Left renal cortex interstitium (tissue), 4 donors: ENCODE results near the gene EPB42. TPM values are rescaled to one million over a fixed set of nuclear protein-coding genes. Genes with fewer than 3 reads are reported as not detected.
A peak's percentile ranks its signal among the peaks of the same experiment; 100 is the strongest.
"Not testable (repeated sequence)": the region's sequence is repeated elsewhere in the genome, so short reads cannot be mapped to it uniquely, and the experiment has no call there.

Experiments used
- DNase-seq, 4 donors: peaks; one replicate each; pipeline ENCODE4 v3.0.0-alpha.2; 2013; ENCODE audit warnings: low read depth in 4 of 4, low spot score in 2 of 4, missing footprints in 1 of 4
- polyA plus RNA-seq, 4 donors: library from polyadenylated mRNA; unstranded; fragments of 120-200 nt; gene quantifications; one replicate each; pipeline ENCODE4 v1.2.1, GENCODE V29; 2013; ENCODE audit not compliant: insufficient read length in 4 of 4

EPB42 gene
- polyA plus RNA-seq, 4 donors: 0.95 to 5.1 (median 1.2) TPM

- no peak for DNase-seq
Observed at GRCh38 chr15:43190178-43190577, 30.6 kb downstream of the EPB42 start.

DNA sequence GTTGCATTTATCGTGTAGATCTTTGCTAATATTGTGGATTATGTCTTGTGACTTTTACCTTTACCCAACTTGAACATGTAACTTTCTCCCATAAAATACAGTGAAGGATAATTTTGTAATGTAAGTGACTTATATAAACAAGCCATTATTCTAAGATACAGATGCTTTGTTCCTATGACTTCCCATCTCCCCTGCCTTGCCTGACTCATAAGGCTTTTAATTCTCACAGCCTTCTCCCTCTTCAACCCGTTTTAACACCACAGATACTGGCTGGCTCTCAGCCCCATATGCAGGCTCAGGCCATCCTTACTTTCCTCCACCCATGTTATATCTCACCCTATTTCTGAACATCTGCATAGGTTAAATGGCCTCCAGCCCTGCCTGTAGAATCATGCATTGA is 31.5 kb downstream of the EPB42 start:
- no peak for DNase-seq

DNA sequence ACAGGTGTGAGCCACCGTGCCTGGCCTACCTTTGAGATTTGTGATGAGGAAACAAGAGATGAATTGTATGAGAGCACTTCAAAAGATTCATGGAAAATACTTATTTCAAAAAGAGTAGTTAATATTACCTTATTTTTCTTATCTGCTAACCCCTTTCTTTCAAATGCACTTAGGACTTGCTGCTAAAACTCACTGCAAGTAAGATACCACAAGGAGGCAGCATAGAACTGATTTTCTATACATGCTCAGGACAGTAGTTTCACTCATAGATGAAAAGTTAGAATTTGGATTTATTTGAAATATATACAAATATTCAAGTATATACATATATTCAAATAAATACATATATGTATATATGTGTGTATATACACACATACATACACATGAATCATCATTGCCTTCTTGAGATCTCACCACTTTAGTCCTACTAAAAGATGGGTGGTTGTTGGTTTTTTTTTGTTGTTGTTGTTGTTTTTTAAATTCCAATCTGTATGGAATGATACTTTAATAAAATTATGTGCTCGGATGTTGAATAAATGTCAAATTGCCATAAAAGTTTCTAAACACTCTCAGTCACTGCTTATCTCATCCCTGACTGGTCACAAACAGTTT is 33.2 kb downstream of the EPB42 start:
- no peak for DNase-seq

DNA sequence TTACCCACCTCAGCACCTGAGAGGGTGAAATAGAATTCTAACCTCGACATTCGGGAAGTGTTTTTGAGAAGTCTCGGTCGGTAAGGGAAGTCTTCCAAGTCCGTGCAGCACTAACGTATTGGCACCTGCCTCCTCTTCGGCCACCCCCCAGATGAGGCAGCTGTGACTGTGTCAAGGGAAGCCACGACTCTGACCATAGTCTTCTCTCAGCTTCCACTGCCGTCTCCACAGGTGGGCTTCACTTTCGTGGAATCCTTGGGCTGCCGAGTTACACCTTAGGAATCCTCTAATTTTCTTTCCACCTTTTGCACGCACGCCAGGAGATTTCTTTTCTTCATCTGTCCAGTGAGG is 34.8 kb downstream of the EPB42 start:
- DNase-seq: no peak

DNA sequence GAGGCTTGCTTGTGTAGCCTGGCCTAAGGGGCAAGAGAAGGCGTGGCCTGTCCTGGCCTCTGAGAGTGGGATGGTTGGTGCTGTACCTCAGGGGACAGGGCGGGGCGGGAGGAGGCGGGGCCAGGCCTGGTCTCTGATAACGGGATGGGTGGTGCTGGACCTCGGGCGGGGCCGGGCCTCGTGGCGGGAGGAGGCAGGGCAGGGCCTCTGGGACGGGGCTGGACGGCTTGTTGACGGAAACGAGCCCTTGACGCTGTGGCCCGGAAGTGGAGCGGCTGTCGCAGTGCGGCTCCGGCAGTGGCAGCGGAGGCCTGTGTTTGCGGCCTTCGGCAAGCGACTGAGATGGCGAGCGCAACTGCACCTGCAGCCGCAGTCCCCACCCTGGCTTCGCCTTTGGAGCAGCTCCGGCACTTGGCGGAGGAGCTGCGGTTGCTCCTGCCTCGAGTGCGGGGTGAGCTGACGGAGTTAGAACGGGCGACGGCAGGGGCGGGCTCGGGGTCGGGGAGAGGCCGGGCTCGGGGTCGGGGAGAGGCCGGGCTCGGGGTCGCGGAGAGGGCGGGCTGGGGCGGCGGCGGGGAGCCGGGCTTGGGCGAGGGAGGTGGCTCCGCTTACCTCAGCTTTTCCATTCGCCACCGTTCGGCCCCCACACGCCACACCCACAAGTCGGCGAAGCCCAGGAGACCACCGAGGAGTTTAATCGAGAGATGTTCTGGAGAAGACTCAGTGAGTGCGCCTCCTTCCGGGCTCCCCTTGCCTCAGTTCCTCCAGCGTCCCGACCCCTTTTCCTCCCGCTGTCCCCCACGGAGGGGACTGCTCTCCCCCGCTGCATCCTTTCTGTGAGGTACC is 35.4 kb downstream of the EPB42 start, which contains the start of gene CCNDBP1:
CCNDBP1 (plus strand) TSS at position 247 of the 846 bp plus-strand sequence; CDS start at position 343, 96 bp downstream.
- DNase-seq: peak in 2 of 4 donors; percentile 41 to 58

DNA sequence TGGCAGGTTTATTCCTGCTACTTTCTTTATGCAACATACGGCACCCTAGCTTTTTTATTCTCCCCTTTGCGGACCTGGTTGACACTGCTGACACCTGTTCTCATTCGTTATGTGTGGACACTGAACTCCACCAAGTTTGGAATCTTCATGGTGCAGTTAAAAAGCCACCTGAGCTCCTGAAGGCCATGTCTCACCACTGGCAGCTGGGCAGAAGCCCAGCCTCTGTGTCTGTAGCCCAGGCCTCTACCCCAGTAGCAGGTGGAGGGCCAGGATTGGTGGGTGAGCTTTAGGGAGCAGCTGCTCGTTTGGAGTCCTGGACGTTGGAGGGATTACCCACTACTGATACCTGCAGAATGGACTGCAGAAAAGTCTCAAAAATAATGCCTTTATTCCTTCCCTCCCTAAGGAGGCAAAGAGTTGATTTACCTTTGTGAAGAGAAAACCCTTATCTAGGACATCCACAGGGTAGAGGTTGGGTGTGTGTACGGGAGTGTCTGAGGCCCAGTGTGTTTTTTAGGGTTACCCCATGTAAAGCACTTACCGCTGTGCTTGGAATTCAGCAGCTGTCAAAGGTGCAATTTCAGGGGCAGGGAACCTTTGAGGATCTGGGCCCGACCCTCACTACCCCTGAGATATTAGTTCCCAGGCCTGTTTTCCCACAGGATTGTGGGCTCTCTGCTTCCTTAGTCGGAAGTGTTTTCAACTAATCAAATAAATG is 36.3 kb downstream of the EPB42 start:
- no peak for DNase-seq

DNA sequence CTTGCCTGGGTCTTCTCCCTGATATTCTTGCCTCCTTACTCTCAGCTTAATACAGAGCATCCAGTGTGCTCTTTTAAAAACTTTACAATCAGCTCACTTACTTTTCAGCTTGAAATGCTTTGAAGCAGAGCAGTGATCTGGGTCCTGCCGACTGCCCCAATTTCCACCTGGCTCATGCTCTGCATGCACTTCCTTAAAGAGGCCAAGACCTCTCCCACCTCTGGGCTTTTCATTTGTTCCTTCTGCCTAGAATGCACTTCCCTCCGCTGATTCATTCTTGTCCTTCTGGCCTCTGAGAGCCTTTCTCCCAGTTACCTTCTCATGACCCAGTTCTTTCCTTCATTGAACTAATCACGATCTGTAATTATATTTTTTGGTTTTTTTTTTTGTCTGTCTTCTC is 37.5 kb downstream of the EPB42 start:
- no peak for DNase-seq

DNA sequence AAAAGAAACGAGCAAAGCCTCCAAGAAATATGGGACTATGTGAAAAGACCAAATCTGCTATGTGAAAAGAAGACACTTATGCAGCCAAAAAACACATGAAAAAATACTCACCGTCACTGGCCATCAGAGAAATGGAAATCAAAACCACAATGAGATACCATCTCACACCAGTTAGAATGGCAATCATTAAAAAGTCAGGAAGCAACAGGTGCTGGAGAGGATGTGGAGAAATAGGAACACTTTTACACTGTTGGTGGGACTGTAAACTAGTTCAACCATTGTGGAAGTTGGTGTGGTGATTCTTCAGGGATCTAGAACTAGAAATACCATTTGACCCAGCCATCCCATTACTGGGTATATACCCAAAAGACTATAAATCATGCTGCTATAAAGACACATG is 43.7 kb downstream of the EPB42 start:
- not testable (repeated sequence) for DNase-seq

DNA sequence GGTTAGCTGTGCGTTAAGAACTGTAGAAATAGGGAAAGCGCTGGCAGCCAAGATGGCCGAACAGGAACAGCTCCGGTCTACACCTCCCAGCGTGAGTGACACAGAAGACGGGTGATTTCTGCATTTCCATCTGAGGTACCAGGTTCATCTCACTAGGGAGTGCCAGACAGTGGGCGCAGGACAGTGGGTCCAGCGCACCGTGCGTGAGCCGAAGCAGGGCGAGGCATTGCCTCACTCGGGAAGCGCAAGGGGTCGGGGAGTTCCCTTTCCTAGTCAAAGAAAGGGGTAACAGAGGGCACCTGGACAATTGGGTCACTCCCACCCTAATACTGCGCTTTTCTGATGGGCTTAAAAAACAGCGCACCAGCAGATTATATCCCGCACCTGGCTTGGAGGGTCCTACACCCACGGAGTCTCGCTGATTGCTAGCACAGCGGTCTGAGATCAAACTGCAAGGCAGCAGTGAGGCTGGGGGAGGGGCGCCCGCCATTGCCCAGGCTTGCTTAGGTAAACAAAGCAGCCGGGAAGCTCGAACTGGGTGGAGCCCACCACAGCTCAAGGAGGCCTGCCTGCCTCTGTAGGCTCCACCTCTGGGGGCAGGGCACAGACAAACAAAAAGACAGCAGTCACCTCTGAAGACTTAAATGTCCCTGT is 45.0 kb downstream of the EPB42 start:
- not testable (repeated sequence) for DNase-seq

GRCh38 chr15:43169888-43170287 is 50.9 kb downstream of the EPB42 start:
- no peak for DNase-seq

GRCh38 chr15:43168192-43169107 is 52.4 kb downstream of the EPB42 start:
- DNase-seq: no peak

GRCh38 chr15:43167261-43167660 is 53.6 kb downstream of the EPB42 start:
- not testable (repeated sequence) for DNase-seq

DNA sequence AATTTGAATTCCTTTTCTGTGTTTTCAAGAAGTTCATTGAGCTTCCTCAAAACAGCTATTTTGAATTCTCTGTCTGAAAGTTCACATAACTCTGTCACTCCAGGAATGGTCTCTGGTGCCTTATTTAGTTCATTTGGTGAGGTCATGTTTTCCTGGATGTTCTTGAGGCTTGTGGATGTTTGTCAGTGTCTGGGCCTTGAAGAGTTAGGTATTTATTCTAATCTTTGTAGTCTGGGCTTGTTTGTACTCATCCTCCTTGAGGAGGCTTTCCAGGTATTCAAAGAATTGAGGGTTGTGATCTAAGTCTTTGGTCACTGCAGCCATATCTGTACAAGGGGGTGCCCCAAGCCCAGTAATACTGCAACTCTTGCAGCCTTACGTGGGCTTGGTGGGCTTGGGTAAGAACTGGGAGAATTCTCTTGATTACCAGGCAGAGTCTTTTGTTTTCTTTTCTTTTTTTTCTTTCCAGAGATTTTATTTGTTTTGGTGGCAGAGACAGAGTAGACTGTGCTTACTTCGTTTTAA is 55.0 kb downstream of the EPB42 start:
- no peak for DNase-seq

- DNase-seq: no peak
Observed at GRCh38 chr15:43153269-43153668, 67.5 kb downstream of the EPB42 start.

DNA sequence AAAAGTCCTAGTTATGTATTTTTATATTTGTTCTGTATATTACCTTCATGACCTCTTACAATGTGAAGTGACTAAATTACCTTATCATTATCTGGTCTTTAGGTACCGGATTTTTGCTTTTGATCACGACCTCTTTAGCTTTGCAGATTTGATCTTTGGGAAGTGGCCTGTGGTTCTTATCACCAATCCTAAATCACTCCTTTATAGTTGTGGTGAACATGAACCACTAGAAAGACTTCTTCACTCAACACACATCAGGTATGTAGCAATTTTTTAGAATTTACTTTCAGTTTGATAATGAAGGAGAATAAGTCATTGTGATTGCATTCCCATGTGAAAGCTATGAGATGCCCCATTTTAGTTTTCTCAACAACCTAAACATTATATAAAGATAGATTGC is 69.1 kb downstream of the EPB42 start:
- no peak for DNase-seq

DNA sequence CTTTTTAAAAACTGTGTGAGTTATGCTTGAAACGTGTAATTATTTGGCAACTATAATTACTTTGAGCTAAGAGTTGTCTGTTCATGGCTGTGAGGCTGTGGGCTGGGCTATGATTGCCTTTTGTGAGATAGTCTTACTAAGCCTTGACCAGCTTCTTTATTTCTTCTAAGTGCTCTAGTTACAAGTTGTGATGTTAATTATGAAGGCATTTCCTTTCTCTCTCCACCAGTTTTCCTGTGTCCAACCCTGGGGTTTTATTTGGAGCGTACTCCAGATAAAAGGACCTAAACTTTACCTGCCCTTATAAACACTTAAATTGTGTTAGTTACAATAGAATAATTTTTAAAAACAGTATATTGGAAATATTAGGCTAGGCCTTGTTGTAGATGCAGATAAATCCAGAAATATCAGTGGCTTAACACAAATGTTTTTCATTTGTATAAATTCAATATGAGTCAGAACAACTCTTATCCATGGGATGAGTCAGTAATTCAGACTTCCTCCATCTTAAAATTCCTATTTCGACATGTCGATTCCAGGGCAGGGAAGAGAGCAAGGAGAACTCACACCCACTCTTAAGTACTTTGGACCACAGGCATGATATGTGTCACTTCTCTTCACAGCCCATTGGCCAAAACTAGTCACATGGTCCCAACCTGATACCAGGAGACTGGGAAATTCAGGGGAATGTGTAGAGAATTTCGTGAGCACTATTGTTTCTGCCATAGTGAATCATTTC is 70.5 kb downstream of the EPB42 start:
- DNase-seq: no peak
